ENCODE data around the gene MCC.

- TF ChIP-seq CTCF (IDR thresholded peaks at IDR 0.05) (no peak), POLR2A (IDR thresholded peaks at IDR 0.05; ENCODE audit: low read depth) (no peak)
Measured at GRCh38 chr5:113117543-113118115, 370.6 kb downstream of the MCC start.
